H7 (cell line): Measurements from ENCODE around the gene SPAG6. TPM values are rescaled to one million over a fixed set of nuclear protein-coding genes. Genes with fewer than 3 reads are reported as not detected.

Source experiments
- DNase-seq: peaks from one replicate; pipeline ENCODE4 v3.0.0; 2012
- H3K27me3 ChIP-seq: 2 replicates; pipeline ENCODE4 v1.6.0; 2011; ENCODE audit warnings: mild to moderate bottlenecking, low read length; ENCODE audit not compliant: control insufficient read depth, insufficient read depth
- H3K36me3 ChIP-seq: replicated peaks from 2 replicates; pipeline ENCODE4 v1.5.1; 2011; ENCODE audit warnings: low read length; ENCODE audit not compliant: control insufficient read depth, insufficient read depth
- H3K4me3 ChIP-seq: 2 replicates; pipeline ENCODE4 v1.5.1; 2011; ENCODE audit warnings: low read depth, mild to moderate bottlenecking, control low read depth, low read length, moderate library complexity; ENCODE audit not compliant: insufficient read depth
- total RNA-seq: library from RNA; depleted of rRNA; stranded (reverse); fragments of >200 nt; shearing (Covaris generic); gene quantifications from 2 replicates; pipeline ENCODE4 v1.2.3, GENCODE V29; 2014

The SPAG6 gene
- total RNA-seq, 1 experiment from 2014 or later: not detected

DNA sequence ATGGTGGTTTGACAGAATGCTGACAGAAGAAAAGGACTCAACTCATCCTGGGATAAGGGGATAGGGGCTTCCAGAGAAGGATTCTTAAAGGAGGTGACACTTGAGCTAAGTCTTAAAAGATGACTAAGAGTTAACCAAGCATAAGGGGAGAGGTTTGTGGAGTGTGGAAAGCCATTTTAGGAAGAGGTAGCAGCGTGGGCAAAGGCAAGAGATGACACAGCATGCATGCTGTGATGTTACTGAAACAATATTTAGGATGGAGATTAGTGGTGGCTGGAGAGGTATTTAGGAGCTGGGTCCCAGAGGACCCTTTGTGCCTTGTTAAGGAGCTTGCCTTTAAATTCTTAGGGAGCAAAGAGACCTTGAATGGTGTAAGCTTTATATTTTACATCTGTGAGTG is 65.1 kb downstream of the SPAG6 start:
- Histone ChIP-seq H3K27me3 (no peaks in the 10 kb centered on the region), H3K36me3 (no peaks in the 10 kb centered on the region), H3K4me3 (no peak overlapping the region)
- no peak for DNase-seq

GRCh38 chr10:22410846-22411245 is 65.5 kb downstream of the SPAG6 start:
- DNase-seq: no peak
- Histone ChIP-seq H3K4me3 (no peak overlapping the region), H3K27me3 (no peaks in the 10 kb centered on the region), H3K36me3 (no peaks in the 10 kb centered on the region)

- no peaks in the 10 kb centered on the region for H3K27me3 ChIP-seq
- no peak for DNase-seq
- H3K4me3 ChIP-seq: no peak overlapping the region
- H3K36me3 ChIP-seq: no peaks in the 10 kb centered on the region
Observed at GRCh38 chr10:22414146-22414545, 68.8 kb downstream of the SPAG6 start.

- Histone ChIP-seq H3K36me3 (no peaks in the 10 kb centered on the region), H3K4me3 (no peak overlapping the region), H3K27me3 (no peaks in the 10 kb centered on the region)
- no peak for DNase-seq
Observed at GRCh38 chr10:22415072-22415471, 69.8 kb downstream of the SPAG6 start.

DNA sequence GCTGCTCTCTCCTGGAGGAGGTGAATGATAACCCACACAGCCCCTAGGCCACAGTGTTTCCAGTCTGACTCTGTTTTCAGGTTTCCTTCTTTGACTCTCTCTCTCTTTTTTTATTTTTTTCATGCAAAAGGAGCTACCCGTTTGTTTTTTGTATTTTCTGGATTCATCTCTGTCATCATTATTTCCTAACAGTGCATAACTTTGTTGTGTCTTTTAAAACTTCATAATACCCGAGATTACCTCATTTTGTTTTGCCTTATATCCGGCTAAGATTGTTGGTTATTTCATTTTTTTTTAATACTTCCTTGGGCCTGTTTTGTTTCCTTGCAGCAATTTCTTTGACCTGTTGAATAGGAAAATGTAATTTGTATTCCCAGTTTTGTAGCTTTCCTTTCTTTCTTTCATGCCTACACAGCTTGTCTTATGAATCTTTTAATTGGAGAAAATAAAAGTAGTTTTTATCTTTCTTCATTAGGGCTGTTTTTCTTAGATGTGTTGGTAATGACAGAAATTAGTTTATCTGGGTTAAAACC is 72.5 kb downstream of the SPAG6 start:
- Histone ChIP-seq H3K4me3 (no peak overlapping the region), H3K36me3 (no peaks in the 10 kb centered on the region), H3K27me3 (no peaks in the 10 kb centered on the region)
- no peak for DNase-seq

DNA sequence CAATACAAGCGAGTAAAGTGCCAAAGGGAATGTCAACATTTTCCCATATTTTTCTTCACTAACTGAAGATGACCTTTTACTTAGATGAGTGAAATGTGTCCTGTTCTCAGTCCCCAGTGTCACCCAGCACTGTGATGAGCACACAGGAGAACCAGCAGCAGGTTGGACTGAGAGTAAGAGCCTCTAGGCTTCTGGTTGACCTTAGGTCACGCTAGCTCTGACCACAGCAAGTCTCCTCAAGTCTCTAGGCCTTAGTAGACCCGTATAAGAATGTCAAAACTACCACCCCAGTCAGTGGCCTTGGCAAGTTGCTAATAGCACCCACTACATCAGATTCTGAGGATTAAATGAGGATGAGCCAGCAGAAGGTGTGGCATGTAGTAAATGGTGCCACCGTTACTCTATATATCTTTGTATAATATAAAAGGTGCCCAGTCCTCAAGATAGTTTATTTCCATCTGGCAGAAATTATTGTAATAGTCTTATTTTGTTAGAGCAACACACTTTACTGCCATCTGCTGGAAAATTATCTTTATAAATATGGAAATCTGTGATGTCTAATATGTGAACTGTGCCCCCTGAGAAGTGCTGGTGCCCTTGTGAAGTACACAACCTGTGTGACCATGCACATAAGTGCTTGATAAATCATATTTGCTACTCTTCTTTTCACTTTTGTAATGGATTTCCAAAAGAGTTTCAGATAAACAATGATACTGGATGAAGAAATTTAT is 75.7 kb downstream of the SPAG6 start:
- no peaks in the 10 kb centered on the region for H3K36me3 ChIP-seq
- H3K4me3 ChIP-seq: no peak overlapping the region
- DNase-seq: no peak
- no peaks in the 10 kb centered on the region for H3K27me3 ChIP-seq

DNA sequence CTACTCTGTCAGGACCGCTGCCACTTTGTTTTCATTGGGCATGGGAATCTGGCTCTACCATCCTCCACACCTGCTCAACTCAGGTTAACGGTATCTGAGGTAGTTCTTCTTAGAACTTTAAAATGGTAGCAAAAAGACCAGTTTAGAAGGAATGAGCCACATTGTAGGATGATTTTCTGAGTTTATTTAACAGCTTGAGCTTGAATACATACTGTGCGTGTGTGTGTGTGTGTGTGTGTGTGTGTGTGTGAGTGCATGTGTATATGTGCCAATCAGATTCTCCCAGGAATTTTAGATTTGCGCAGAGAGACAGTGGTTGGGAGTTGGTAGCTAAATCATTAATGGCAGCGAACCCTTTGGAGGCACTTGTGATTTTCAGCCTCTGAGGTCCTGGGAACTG is 81.4 kb downstream of the SPAG6 start:
- H3K4me3 ChIP-seq: no peak overlapping the region
- H3K27me3 ChIP-seq: no peaks in the 10 kb centered on the region
- DNase-seq: no peak
- H3K36me3 ChIP-seq: no peaks in the 10 kb centered on the region

GRCh38 chr10:22427101-22427500 is 81.8 kb downstream of the SPAG6 start:
- peak; percentile 25 for DNase-seq
- Histone ChIP-seq H3K4me3 (no peak overlapping the region), H3K36me3 (no peaks in the 10 kb centered on the region), H3K27me3 (no peaks in the 10 kb centered on the region)

DNA sequence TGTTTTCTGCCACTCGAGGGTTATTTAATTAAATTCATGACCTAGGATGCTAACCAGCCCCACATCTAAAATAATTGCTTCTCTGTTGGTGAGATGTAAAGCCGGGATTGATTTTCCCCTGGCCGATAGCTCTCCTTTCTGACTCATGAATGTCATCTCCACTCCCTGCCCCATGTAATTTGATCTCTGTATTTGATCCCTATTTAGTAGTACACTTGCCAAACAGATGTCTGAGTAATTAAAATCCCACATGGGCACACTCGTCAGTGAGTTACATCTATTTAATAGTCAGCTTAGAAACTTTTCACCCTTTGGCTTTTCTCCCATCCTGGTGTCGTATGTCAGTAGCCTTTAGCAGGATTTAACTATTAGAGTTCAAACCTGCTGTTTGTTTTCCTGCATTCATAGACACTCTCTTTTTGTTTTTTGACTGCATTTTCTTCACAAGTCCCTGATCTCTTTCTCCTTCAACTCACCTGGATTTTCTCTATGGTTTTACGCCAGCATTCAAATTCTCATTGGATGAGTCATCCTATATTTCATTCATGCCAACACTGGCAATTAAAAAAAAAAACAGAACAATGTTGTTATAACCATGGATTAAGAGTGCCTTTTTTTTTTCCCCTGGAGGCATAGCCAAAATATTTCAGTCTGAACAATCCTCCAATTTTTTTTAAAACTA is 82.7 kb downstream of the SPAG6 start:
- Histone ChIP-seq H3K4me3 (no peak overlapping the region), H3K27me3 (no peaks in the 10 kb centered on the region), H3K36me3 (no peaks in the 10 kb centered on the region)
- DNase-seq: no peak

- no peak for DNase-seq
- Histone ChIP-seq H3K4me3 (no peak overlapping the region), H3K27me3 (no peaks in the 10 kb centered on the region), H3K36me3 (no peaks in the 10 kb centered on the region)
Observed at GRCh38 chr10:22429146-22429545, 83.8 kb downstream of the SPAG6 start.

DNA sequence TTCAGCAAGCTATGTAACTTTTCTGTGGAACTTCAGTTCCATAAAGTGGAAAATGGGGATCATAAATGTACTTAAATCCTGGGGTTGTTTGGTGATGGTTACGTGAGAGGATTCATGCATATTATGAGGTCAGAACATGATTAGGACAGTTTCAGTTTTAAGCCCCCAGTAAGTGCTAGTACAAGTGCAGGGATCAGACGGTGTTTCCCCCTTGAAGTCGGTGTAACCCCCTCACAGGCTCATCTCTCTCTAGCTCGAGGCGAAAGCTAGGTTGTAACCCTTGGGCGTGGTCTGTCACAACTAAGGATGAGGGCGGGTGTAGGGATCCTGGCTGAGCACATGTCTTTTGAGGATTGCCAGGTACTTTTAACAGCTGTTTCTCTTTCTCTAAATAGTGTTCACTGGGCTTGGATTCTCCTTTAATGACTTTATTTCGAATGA is 84.7 kb downstream of the SPAG6 start:
- no peak overlapping the region for H3K4me3 ChIP-seq
- H3K36me3 ChIP-seq: no peaks in the 10 kb centered on the region
- peak; percentile 25 for DNase-seq

GRCh38 chr10:22433875-22434274 is 88.6 kb downstream of the SPAG6 start:
- Histone ChIP-seq H3K27me3 (peaks cover 36% of the 10 kb centered on the region), H3K4me3 (no peak overlapping the region), H3K36me3 (no peaks in the 10 kb centered on the region)
- DNase-seq: no peak

More for the DNA sequence above, 84.7 kb downstream of the SPAG6 start:
- H3K27me3 ChIP-seq: no peaks in the 10 kb centered on the region

DNA sequence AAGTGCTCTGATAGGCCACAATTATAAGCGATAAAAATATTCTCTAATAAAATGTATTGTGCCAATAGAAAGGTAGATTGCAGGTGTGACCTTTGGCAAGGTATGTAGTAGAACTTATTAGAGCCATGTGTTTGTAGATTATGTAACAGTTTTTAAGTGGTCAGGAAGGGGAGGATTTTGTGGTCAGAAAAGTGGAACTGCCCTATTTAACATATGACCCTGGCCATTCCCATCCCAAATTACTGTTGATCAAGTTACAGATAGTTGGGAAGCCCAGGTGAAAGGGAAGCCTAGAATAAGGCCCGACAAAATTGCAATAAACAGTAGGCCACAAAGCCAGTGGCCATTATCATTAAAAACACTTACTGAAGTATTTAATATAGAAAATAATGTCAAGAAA is 89.2 kb downstream of the SPAG6 start:
- DNase-seq: no peak
- no peak overlapping the region for H3K4me3 ChIP-seq
- no peaks in the 10 kb centered on the region for H3K36me3 ChIP-seq
- peaks cover 42% of the 10 kb centered on the region for H3K27me3 ChIP-seq

DNA sequence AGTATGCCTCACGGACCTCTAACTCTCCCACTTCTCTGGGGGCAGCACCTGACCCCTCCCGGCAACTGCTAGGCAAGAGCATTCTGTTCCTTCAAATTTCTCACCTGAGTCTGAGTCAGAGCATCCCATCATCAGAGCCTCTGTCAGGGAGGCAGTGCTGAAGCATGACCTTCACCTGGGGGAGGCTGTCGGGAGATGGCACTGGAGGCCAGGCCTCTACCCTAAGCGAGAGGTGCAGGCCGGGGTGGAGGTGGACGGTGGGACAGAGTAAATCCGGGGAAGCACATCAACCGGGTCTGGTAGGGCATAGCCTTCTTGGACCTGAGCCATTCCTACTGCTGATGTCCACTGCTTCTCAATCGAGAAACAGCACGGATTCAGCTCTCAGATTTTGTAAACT is 90.4 kb downstream of the SPAG6 start:
- DNase-seq: no peak
- no peaks in the 10 kb centered on the region for H3K36me3 ChIP-seq
- H3K27me3 ChIP-seq: peaks cover 50% of the 10 kb centered on the region
- H3K4me3 ChIP-seq: no peak overlapping the region

GRCh38 chr10:22436526-22436892 is 91.2 kb downstream of the SPAG6 start:
- Histone ChIP-seq H3K36me3 (no peaks in the 10 kb centered on the region), H3K4me3 (peak overlapping the region; percentile 57), H3K27me3 (peaks cover 55% of the 10 kb centered on the region)
- no peak for DNase-seq
